BJ (cell line): ENCODE results near the gene SYNGR4. TPM values are rescaled to one million over a fixed set of nuclear protein-coding genes. Genes with fewer than 3 reads are reported as not detected.
A peak's percentile ranks its signal among the peaks of the same experiment; 100 is the strongest.

Source experiments
- CTCF ChIA-PET: fragments of 350-600 bp; formaldehyde crosslinking; extraction: SDS; loops from one replicate; lab custom pipeline; 2021; ENCODE audit warnings: antibody characterized with exemption, inconsistent platforms; lab: Yijun Ruan, JAX
- POLR2A ChIA-PET: fragments of 300-600 bp; sonication (Branson Sonifier 250); formaldehyde crosslinking; extraction: SDS; loops from one replicate; lab custom pipeline; 2021; ENCODE audit warnings: antibody characterized with exemption; lab: Charles Lee
- DNase-seq: peaks from one replicate; pipeline ENCODE4 v3.0.0-alpha.2; 2011; ENCODE audit warnings: low read depth
- H3K27me3 ChIP-seq: 2 replicates; pipeline ENCODE4 v1.6.0; 2011; ENCODE audit warnings: low read length; ENCODE audit not compliant: control insufficient read depth, insufficient read depth
- H3K36me3 ChIP-seq: 2 replicates; pipeline ENCODE4 v1.5.1; 2011; ENCODE audit warnings: low read length; ENCODE audit not compliant: control insufficient read depth, insufficient read depth
- H3K4me3 ChIP-seq: 2 replicates; pipeline ENCODE4 v1.5.1; 2011; ENCODE audit warnings: low read depth, mild to moderate bottlenecking, control low read depth, low read length
- polyA plus RNA-seq: library from polyadenylated mRNA; depleted of rRNA; stranded (reverse); fragments of >200 nt; gene quantifications from 2 replicates; pipeline ENCODE4 v1.2.3, GENCODE V29; 2011
- TF ChIP-seq, protein P1 (sequence below): IDR thresholded peaks from 2 replicates; pipeline ENCODE4 v1.5.1; 2011; ENCODE audit warnings: low read depth, mild to moderate bottlenecking, control low read depth, inconsistent platforms, low read length, moderate library complexity; ENCODE audit not compliant: insufficient read depth

SYNGR4 gene
- polyA plus RNA-seq, 1 experiment: not detected

DNA sequence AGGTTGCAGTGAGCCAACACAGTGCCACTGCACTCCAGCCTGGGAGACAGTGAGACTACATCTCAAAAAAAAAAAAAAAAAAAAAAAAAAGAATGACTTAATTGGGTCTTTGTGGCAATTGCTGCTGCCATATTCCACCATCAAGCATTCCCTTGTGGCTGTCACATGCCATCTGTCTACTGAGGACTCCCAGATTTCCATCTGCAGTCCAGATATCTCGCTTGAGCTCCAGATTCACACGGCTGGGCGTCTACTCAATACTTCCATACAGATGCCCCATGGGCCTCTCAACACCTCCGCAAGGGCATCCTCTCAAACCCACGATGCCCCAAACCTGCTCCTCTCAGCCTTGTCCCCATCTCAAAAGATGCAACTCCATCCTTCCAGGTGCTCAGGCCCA, 13.3 kb upstream of the SYNGR4 start:
- TF ChIP-seq, protein P1, sequence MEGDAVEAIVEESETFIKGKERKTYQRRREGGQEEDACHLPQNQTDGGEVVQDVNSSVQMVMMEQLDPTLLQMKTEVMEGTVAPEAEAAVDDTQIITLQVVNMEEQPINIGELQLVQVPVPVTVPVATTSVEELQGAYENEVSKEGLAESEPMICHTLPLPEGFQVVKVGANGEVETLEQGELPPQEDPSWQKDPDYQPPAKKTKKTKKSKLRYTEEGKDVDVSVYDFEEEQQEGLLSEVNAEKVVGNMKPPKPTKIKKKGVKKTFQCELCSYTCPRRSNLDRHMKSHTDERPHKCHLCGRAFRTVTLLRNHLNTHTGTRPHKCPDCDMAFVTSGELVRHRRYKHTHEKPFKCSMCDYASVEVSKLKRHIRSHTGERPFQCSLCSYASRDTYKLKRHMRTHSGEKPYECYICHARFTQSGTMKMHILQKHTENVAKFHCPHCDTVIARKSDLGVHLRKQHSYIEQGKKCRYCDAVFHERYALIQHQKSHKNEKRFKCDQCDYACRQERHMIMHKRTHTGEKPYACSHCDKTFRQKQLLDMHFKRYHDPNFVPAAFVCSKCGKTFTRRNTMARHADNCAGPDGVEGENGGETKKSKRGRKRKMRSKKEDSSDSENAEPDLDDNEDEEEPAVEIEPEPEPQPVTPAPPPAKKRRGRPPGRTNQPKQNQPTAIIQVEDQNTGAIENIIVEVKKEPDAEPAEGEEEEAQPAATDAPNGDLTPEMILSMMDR: no peak
- H3K27me3 ChIP-seq: no peaks in the 10 kb centered on the region
- ChIA-PET CTCF (interaction anchor here (0.6 to 2.2 kb wide), 14 partner anchors 10 to 233 kb away, joined by 3 to 9 read pairs (median 4); partner anchors contain the start of genes EMP3, KDELR1, SYNGR4 and TMEM143), POLR2A (no interaction called here)
- H3K4me3 ChIP-seq: no peak overlapping the region
- no peak for DNase-seq
- H3K36me3 ChIP-seq: no peaks in the 10 kb centered on the region

DNA sequence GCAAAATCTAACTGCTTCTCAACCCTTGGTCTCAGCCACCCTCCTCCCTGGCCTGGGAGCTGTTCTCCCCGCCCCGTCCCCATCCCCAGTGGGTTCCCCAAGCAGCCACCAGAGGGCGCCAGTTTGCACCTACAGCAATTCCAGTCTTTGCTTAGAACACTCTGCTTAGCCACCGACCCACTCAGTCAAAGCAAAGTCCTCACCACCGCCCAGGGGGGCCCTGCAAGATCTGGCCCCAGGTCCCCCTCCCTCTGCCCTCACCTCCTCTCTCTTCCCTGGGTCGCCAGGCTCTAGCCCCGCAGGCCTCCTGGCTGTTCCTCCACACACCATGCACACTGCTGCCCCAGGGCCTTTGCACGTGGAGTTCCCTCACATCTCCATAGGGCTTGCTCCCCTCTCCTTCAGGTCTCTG, 12.8 kb upstream of the SYNGR4 start:
- no peak for DNase-seq
- POLR2A ChIA-PET: no interaction called here

DNA sequence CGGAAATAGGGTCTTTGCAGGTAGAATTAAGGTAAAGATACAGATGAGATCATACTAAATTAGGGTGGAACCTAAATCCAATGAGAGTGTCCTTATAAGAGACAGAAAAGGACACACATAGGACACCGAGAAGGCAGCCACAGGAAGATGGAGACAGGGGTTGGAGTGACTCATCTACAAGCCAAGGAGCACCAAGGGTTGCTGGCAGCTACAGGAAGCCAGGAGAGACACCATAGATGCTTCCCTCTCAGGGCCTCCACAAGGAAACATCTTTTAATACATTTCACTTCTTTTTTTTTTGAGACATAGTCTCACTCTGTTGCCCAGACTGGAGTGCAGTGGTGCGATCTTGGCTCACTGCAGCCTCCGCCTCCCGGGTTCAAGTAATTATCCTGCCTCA, 10.5 kb upstream of the SYNGR4 start:
- no peak overlapping the region for H3K4me3 ChIP-seq
- DNase-seq: no peak
- TF ChIP-seq, protein P1: no peak
- POLR2A ChIA-PET: no interaction called here
- CTCF ChIA-PET: interaction anchor here (1.2 kb wide), 1 partner anchor 20 kb away, joined by 4 read pairs; no protein-coding TSS in a partner anchor
- H3K27me3 ChIP-seq: no peaks in the 10 kb centered on the region
- no peaks in the 10 kb centered on the region for H3K36me3 ChIP-seq

More for the DNA sequence above, 12.8 kb upstream of the SYNGR4 start:
- Histone ChIP-seq H3K36me3 (no peaks in the 10 kb centered on the region), H3K4me3 (no peak overlapping the region), H3K27me3 (no peaks in the 10 kb centered on the region)
- TF ChIP-seq, protein P1: peak; percentile 87
- CTCF ChIA-PET: interaction anchor here (0.6 to 2.2 kb wide), 14 partner anchors 9 to 233 kb away, joined by 3 to 9 read pairs (median 4); partner anchors contain the start of genes EMP3, KDELR1, SYNGR4 and TMEM143

DNA sequence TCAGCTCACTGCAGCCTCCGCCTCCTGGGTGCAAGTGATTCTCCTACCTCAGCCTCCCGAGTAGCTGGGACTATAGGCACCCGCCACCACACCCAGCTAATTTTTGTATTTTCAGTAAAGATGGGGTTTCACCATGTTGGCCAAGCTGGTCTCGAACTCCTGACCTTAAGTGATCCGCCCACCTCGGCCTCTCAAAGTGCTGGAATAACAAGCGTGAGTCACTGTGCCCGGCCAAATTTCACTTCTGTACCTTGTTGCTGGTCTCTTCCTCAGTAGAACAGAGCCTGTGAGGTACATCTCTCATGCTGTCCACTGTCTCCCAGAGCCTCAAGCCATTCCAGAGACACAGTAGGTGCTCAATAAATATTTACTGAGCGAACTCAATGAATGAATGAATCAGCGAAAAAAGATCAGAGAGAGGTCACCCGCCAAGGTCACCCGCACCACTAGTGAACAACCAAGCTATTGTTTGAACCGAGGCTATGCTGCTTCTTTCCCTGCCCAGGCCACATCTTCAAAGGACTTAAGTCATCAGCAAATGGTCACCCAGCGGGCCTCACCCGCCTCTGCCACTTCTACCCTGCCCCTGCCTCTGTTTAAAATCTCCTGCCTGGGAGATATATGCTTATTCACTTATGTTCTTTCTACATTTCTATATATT, 9.7 kb upstream of the SYNGR4 start:
- POLR2A ChIA-PET: no interaction called here
- Histone ChIP-seq H3K36me3 (no peaks in the 10 kb centered on the region), H3K27me3 (no peaks in the 10 kb centered on the region), H3K4me3 (no peak overlapping the region)
- TF ChIP-seq, protein P1: no peak
- no peak for DNase-seq
- CTCF ChIA-PET: interaction anchor here (0.6 to 1.2 kb wide), 2 partner anchors 21 to 201 kb away, joined by 4 read pairs; no protein-coding TSS in a partner anchor

DNA sequence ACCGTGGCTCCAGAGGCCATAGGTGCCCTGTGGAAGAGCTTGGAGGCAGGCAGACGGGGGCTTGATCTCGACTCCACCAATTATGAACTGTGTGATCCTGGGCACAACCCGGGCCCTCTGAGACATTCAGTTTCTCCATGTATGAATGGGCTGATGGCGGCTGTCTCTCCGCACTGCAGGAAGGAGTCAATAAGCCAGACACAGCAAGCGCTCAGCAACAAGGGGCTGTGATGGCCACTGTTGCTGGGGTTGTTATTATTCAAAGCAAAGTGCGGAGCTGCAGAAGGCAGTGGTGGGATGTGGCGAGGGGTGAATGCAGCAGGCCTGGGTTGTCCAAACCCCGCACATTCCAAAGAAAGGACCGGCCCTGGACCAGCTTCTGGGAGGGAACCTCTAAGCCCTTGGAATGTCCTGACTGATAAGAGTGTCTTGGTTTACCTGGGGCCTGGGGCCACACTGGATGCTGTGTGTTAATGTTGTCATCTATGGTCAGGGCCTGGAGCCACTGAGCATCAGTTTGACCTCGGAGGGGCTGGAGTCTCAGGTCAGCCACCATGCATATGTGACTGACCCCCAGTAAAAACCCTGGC, 8.7 kb upstream of the SYNGR4 start:
- ChIA-PET CTCF (no interaction called here), POLR2A (no interaction called here)
- TF ChIP-seq, protein P1: no peak
- H3K4me3 ChIP-seq: no peak overlapping the region
- no peak for DNase-seq
- H3K27me3 ChIP-seq: no peaks in the 10 kb centered on the region
- H3K36me3 ChIP-seq: no peaks in the 10 kb centered on the region
